GM23338 (cell line): ENCODE measurements around the gene MAPK9. TPM values are rescaled to one million over a fixed set of nuclear protein-coding genes. Genes with fewer than 3 reads are reported as not detected.

Experiments
- ATAC-seq: fragments of 200-7000 bp; cut with Tn5 transposase; 3 replicates; pipeline ENCODE4 v1.9.1; 2020
- DNase-seq: peaks from one replicate; pipeline ENCODE4 v3.0.0-alpha.2; 2015; ENCODE audit warnings: low spot score
- H2AFZ ChIP-seq: fragments of 200-600 bp; sonication (generic); 2 replicates; pipeline ENCODE4 v1.8.0; 2016; ENCODE audit warnings: antibody characterized with exemption, mild to moderate bottlenecking, moderate library complexity
- H3F3A ChIP-seq: fragments of 200-600 bp; sonication (generic); replicated peaks from 2 replicates; pipeline ENCODE4 v1.8.0; 2017; ENCODE audit warnings: antibody characterized with exemption, mixed run types, low read depth
- H3K27ac ChIP-seq: fragments of 200-600 bp; sonication (generic); 2 replicates; pipeline ENCODE4 v1.6.1; 2016; ENCODE audit warnings: low read depth
- H3K27me3 ChIP-seq: fragments of 200-600 bp; sonication (generic); 2 replicates; pipeline ENCODE4 v1.8.0; 2016; ENCODE audit warnings: mild to moderate bottlenecking, mixed run types, moderate library complexity; ENCODE audit not compliant: insufficient read depth
- H3K36me3 ChIP-seq: fragments of 200-600 bp; sonication (generic); 2 replicates; pipeline ENCODE4 v1.8.0; 2016; ENCODE audit warnings: mild to moderate bottlenecking; ENCODE audit not compliant: insufficient read depth
- H3K4me1 ChIP-seq: fragments of 200-600 bp; sonication (generic); 2 replicates; pipeline ENCODE4 v1.8.0; 2016; ENCODE audit warnings: mild to moderate bottlenecking, moderate library complexity; ENCODE audit not compliant: insufficient read depth
- H3K4me2 ChIP-seq: fragments of 200-600 bp; sonication (generic); 2 replicates; pipeline ENCODE4 v1.7.1; 2017; ENCODE audit warnings: mixed run types
- H3K4me3 ChIP-seq: fragments of 200-600 bp; sonication (generic); 2 replicates; pipeline ENCODE4 v1.6.1; 2016; ENCODE audit warnings: mixed run types
- H3K79me2 ChIP-seq: fragments of 200-600 bp; sonication (generic); replicated peaks from 2 replicates; pipeline ENCODE4 v1.8.0; 2017; ENCODE audit warnings: mild to moderate bottlenecking; ENCODE audit not compliant: insufficient read depth
- H3K9me2 ChIP-seq: fragments of 200-600 bp; sonication (generic); 2 replicates; pipeline ENCODE4 v1.8.0; 2017; ENCODE audit not compliant: insufficient read depth
- H4K20me1 ChIP-seq: fragments of 200-600 bp; sonication (generic); replicated peaks from 2 replicates; pipeline ENCODE4 v1.8.0; 2017; ENCODE audit warnings: mild to moderate bottlenecking; ENCODE audit not compliant: insufficient read depth
- H3K27ac Mint-ChIP-seq: 2 replicates; pipeline ENCODE4 v1.8.0; 2020; ENCODE audit warnings: inconsistent platforms, mild to moderate bottlenecking, moderate library complexity, mixed read lengths
- H3K27me3 Mint-ChIP-seq: 3 replicates; pipeline ENCODE4 v1.8.0; 2022; ENCODE audit warnings: low read depth, mild to moderate bottlenecking, moderate library complexity, mixed read lengths, inconsistent platforms; ENCODE audit not compliant: insufficient read depth, poor library complexity
- H3K36me3 Mint-ChIP-seq: 3 replicates; pipeline ENCODE4 v1.8.0; 2021; ENCODE audit warnings: low read depth, mild to moderate bottlenecking, inconsistent platforms, moderate library complexity, mixed read lengths
- H3K4me1 Mint-ChIP-seq: 3 replicates; pipeline ENCODE4 v1.8.0; 2020; ENCODE audit warnings: mild to moderate bottlenecking, inconsistent platforms, mixed read lengths
- H3K4me3 Mint-ChIP-seq: 3 replicates; pipeline ENCODE4 v1.8.0; 2021; ENCODE audit warnings: moderate library complexity, mild to moderate bottlenecking, inconsistent platforms, mixed read lengths
- H3K9me3 Mint-ChIP-seq: 3 replicates; pipeline ENCODE4 v1.8.0; 2020; ENCODE audit warnings: moderate library complexity, mild to moderate bottlenecking, inconsistent platforms, mixed read lengths
- CREB1 ChIP-seq: fragments of 250-450 bp; sonication (Bioruptor Pico); IDR thresholded peaks from 2 replicates; pipeline ENCODE4 v1.5.0; 2020; ENCODE audit warnings: low read depth, mild to moderate bottlenecking, moderate library complexity
- EZH2 ChIP-seq: fragments of 200-600 bp; sonication (generic); IDR thresholded peaks from one replicate; pipeline ENCODE4 v1.8.0; 2017; ENCODE audit warnings: antibody characterized with exemption, mild to moderate bottlenecking, low read depth; ENCODE audit not compliant: unreplicated experiment
- EZH2phosphoT487 ChIP-seq: fragments of 200-600 bp; sonication (generic); IDR thresholded peaks from one replicate; pipeline ENCODE4 v1.8.1; 2018; ENCODE audit warnings: antibody characterized with exemption; ENCODE audit not compliant: unreplicated experiment
- JUNB ChIP-seq: IDR thresholded peaks from one replicate; pipeline ENCODE4 v1.6.1; 2016; ENCODE audit warnings: antibody characterized with exemption; ENCODE audit not compliant: unreplicated experiment
- NANOG ChIP-seq: IDR thresholded peaks from 2 replicates; pipeline ENCODE4 v1.6.1; 2016; ENCODE audit warnings: antibody characterized with exemption, borderline replicate concordance
- POLR2AphosphoS5 ChIP-seq: IDR thresholded peaks from 2 replicates; pipeline ENCODE4 v1.6.1; 2016; ENCODE audit warnings: antibody characterized with exemption, low read depth
- STAT1 ChIP-seq: IDR thresholded peaks from one replicate; pipeline ENCODE4 v1.6.1; 2016; ENCODE audit warnings: antibody characterized with exemption; ENCODE audit not compliant: unreplicated experiment
- ZNF114 ChIP-seq: fragments of 250-450 bp; sonication (Bioruptor Pico); IDR thresholded peaks from 2 replicates; pipeline ENCODE4 v1.5.0; 2020; ENCODE audit warnings: mild to moderate bottlenecking, moderate library complexity
- ZNF331 ChIP-seq: fragments of 250-450 bp; sonication (Bioruptor Pico); IDR thresholded peaks from 2 replicates; pipeline ENCODE4 v1.5.0; 2020; ENCODE audit warnings: low read depth, mild to moderate bottlenecking, moderate library complexity
- polyA plus RNA-seq: library from polyadenylated mRNA; unstranded; fragments of >200 nt; fragmentation: Nextera tagmentation; extraction: Ambion mirVana; gene quantifications from 2 replicates; pipeline ENCODE4 v1.2.1, GENCODE V29; 2016
- total RNA-seq: library from RNA; depleted of rRNA; stranded (reverse); fragments of >200 nt; shearing (Covaris generic); gene quantifications from 2 replicates; pipeline ENCODE4 v1.2.3, GENCODE V29; 2014
- TF ChIP-seq, protein P1 (sequence below): IDR thresholded peaks from 2 replicates; pipeline ENCODE4 v1.6.1; 2016; ENCODE audit warnings: antibody characterized with exemption
- TF ChIP-seq, protein P2 (sequence below), 2 experiments: fragments of 200-600 bp in 1 of 2; sonication (generic) in 1 of 2; conservative IDR thresholded peaks; 2 replicates each; pipeline versions ENCODE4 v1.5.1 to v1.6.1; 2016 to 2017; ENCODE audit warnings: antibody characterized with exemption in 2 of 2, low read depth in 2 of 2, mild to moderate bottlenecking in 2 of 2, moderate library complexity in 1 of 2
- TF ChIP-seq, protein P3 (sequence below): IDR thresholded peaks from one replicate; pipeline ENCODE4 v1.6.1; 2018; ENCODE audit warnings: antibody characterized with exemption; ENCODE audit not compliant: unreplicated experiment
- TF ChIP-seq, protein P4 (sequence below): fragments of 250-450 bp; sonication (Bioruptor Pico); IDR thresholded peaks from 2 replicates; pipeline ENCODE4 v1.5.0; 2020; ENCODE audit warnings: mild to moderate bottlenecking, moderate library complexity

The MAPK9 gene
- total and polyA plus RNA-seq, 2 experiments from 2014 or later = 16.8 to 37.0 TPM

DNA sequence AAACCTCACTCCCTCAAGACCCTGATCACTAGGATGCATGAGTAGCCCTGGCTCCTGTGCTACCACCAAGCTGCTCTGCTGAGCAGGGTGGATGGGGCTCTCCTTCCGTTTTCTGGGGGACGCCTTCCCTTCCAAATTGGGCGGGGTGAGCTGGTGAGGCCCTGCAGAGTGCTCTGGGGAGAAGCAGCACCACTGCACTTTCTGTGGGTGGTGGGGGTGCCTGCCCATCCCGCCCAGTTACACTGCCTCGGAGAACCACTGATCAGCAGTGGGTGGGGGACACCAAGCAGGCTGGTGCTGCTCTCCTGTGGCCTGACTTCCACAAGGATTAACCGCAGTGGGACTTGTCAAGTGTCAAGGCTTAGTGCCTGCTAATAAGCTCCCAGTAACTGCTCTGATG lies 42.3 kb upstream of the MAPK9 start:
- Histone ChIP-seq H4K20me1 (no peaks in the 10 kb centered on the region), H3K79me2 (peaks cover 25% of the 10 kb centered on the region), H3K9me2 (no peaks in the 10 kb centered on the region), H3K27ac (peak overlapping the region; percentile 89), H3K27me3 (no peaks in the 10 kb centered on the region), H3F3A (peaks cover 42% of the 10 kb centered on the region), H3K4me1 (peaks cover 15% of the 10 kb centered on the region), H3K36me3 (peaks cover 67% of the 10 kb centered on the region), H3K4me3 (no peak overlapping the region), H2AFZ (no peak overlapping the region), H3K4me2 (no peak overlapping the region)
- H3K27ac Mint-ChIP-seq = peak overlapping the region; percentile 61
- DNase-seq (no peak), ATAC-seq (no peak)
- peaks cover 19% of the 10 kb centered on the region for H3K27me3 Mint-ChIP-seq
- peaks cover 27% of the 10 kb centered on the region for H3K4me1 Mint-ChIP-seq
- no peak overlapping the region for H3K4me3 Mint-ChIP-seq
- TF ChIP-seq ZNF114 (CRISPR knock-in tag) = no peak
- no peak for TF ChIP-seq NANOG
- TF ChIP-seq CREB1 = no peak
- TF ChIP-seq, protein P1, sequence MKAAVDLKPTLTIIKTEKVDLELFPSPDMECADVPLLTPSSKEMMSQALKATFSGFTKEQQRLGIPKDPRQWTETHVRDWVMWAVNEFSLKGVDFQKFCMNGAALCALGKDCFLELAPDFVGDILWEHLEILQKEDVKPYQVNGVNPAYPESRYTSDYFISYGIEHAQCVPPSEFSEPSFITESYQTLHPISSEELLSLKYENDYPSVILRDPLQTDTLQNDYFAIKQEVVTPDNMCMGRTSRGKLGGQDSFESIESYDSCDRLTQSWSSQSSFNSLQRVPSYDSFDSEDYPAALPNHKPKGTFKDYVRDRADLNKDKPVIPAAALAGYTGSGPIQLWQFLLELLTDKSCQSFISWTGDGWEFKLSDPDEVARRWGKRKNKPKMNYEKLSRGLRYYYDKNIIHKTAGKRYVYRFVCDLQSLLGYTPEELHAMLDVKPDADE = no peak
- TF ChIP-seq STAT1 = no peak
- no peak for TF ChIP-seq JUNB
- TF ChIP-seq POLR2AphosphoS5 = no peak
- TF ChIP-seq, protein P2, sequence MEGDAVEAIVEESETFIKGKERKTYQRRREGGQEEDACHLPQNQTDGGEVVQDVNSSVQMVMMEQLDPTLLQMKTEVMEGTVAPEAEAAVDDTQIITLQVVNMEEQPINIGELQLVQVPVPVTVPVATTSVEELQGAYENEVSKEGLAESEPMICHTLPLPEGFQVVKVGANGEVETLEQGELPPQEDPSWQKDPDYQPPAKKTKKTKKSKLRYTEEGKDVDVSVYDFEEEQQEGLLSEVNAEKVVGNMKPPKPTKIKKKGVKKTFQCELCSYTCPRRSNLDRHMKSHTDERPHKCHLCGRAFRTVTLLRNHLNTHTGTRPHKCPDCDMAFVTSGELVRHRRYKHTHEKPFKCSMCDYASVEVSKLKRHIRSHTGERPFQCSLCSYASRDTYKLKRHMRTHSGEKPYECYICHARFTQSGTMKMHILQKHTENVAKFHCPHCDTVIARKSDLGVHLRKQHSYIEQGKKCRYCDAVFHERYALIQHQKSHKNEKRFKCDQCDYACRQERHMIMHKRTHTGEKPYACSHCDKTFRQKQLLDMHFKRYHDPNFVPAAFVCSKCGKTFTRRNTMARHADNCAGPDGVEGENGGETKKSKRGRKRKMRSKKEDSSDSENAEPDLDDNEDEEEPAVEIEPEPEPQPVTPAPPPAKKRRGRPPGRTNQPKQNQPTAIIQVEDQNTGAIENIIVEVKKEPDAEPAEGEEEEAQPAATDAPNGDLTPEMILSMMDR (conservative IDR thresholded peaks at IDR 0.05; ENCODE audit: low read depth in 2 of 2) = no peak
- no peak for TF ChIP-seq ZNF331 (CRISPR knock-in tag)
- TF ChIP-seq, protein P3, sequence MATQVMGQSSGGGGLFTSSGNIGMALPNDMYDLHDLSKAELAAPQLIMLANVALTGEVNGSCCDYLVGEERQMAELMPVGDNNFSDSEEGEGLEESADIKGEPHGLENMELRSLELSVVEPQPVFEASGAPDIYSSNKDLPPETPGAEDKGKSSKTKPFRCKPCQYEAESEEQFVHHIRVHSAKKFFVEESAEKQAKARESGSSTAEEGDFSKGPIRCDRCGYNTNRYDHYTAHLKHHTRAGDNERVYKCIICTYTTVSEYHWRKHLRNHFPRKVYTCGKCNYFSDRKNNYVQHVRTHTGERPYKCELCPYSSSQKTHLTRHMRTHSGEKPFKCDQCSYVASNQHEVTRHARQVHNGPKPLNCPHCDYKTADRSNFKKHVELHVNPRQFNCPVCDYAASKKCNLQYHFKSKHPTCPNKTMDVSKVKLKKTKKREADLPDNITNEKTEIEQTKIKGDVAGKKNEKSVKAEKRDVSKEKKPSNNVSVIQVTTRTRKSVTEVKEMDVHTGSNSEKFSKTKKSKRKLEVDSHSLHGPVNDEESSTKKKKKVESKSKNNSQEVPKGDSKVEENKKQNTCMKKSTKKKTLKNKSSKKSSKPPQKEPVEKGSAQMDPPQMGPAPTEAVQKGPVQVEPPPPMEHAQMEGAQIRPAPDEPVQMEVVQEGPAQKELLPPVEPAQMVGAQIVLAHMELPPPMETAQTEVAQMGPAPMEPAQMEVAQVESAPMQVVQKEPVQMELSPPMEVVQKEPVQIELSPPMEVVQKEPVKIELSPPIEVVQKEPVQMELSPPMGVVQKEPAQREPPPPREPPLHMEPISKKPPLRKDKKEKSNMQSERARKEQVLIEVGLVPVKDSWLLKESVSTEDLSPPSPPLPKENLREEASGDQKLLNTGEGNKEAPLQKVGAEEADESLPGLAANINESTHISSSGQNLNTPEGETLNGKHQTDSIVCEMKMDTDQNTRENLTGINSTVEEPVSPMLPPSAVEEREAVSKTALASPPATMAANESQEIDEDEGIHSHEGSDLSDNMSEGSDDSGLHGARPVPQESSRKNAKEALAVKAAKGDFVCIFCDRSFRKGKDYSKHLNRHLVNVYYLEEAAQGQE = no peak
- TF ChIP-seq EZH2phosphoT487 = no peak
- TF ChIP-seq, protein P4, sequence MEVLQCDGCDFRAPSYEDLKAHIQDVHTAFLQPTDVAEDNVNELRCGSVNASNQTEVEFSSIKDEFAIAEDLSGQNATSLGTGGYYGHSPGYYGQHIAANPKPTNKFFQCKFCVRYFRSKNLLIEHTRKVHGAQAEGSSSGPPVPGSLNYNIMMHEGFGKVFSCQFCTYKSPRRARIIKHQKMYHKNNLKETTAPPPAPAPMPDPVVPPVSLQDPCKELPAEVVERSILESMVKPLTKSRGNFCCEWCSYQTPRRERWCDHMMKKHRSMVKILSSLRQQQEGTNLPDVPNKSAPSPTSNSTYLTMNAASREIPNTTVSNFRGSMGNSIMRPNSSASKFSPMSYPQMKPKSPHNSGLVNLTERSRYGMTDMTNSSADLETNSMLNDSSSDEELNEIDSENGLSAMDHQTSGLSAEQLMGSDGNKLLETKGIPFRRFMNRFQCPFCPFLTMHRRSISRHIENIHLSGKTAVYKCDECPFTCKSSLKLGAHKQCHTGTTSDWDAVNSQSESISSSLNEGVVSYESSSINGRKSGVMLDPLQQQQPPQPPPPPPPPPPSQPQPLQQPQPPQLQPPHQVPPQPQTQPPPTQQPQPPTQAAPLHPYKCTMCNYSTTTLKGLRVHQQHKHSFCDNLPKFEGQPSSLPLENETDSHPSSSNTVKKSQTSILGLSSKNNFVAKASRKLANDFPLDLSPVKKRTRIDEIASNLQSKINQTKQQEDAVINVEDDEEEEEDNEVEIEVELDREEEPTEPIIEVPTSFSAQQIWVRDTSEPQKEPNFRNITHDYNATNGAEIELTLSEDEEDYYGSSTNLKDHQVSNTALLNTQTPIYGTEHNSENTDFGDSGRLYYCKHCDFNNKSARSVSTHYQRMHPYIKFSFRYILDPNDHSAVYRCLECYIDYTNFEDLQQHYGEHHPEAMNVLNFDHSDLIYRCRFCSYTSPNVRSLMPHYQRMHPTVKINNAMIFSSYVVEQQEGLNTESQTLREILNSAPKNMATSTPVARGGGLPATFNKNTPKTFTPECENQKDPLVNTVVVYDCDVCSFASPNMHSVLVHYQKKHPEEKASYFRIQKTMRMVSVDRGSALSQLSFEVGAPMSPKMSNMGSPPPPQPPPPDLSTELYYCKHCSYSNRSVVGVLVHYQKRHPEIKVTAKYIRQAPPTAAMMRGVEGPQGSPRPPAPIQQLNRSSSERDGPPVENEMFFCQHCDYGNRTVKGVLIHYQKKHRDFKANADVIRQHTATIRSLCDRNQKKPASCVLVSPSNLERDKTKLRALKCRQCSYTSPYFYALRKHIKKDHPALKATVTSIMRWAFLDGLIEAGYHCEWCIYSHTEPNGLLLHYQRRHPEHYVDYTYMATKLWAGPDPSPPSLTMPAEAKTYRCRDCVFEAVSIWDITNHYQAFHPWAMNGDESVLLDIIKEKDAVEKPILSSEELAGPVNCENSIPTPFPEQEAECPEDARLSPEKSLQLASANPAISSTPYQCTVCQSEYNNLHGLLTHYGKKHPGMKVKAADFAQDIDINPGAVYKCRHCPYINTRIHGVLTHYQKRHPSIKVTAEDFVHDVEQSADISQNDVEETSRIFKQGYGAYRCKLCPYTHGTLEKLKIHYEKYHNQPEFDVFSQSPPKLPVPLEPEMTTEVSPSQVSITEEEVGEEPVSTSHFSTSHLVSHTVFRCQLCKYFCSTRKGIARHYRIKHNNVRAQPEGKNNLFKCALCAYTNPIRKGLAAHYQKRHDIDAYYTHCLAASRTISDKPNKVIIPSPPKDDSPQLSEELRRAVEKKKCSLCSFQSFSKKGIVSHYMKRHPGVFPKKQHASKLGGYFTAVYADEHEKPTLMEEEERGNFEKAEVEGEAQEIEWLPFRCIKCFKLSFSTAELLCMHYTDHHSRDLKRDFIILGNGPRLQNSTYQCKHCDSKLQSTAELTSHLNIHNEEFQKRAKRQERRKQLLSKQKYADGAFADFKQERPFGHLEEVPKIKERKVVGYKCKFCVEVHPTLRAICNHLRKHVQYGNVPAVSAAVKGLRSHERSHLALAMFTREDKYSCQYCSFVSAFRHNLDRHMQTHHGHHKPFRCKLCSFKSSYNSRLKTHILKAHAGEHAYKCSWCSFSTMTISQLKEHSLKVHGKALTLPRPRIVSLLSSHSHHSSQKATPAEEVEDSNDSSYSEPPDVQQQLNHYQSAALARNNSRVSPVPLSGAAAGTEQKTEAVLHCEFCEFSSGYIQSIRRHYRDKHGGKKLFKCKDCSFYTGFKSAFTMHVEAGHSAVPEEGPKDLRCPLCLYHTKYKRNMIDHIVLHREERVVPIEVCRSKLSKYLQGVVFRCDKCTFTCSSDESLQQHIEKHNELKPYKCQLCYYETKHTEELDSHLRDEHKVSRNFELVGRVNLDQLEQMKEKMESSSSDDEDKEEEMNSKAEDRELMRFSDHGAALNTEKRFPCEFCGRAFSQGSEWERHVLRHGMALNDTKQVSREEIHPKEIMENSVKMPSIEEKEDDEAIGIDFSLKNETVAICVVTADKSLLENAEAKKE = no peak
- TF ChIP-seq EZH2 = no peak
- H3K9me3 Mint-ChIP-seq = peaks cover 4% of the 10 kb centered on the region; the same call in 2 of the 3 replicates
- peaks cover 93% of the 10 kb centered on the region for H3K36me3 Mint-ChIP-seq
